Common myeloid progenitor, CD34-positive (primary cell): ENCODE data around the gene TRAF3.
"Not testable (repeated sequence)": the region's sequence is repeated elsewhere in the genome, so short reads cannot be mapped to it uniquely, and the experiment has no call there.

Experiments used
- CTCF ChIA-PET: fragments of 350-600 bp; sonication (Branson Sonifier 250); formaldehyde crosslinking; loops from one replicate; lab custom pipeline; 2021; ENCODE audit warnings: antibody characterized with exemption; lab: Charles Lee
- POLR2A ChIA-PET: fragments of 350-600 bp; sonication (Branson Sonifier 250); formaldehyde crosslinking; loops from one replicate; lab custom pipeline; 2021; ENCODE audit warnings: antibody characterized with exemption; lab: Charles Lee
- DNase-seq, 3 donors: peaks; one replicate each; pipeline versions ENCODE4 v3.0.0 to v3.0.0-alpha.2; 2013
- H3K27ac ChIP-seq, 2 experiments: 1 replicate in 1 of 2; 2 replicates in 1 of 2; pipeline ENCODE4 v1.7.0; 2013; ENCODE audit warnings: inconsistent platforms in 2 of 2, low read length in 2 of 2, mild to moderate bottlenecking in 2 of 2, low read depth in 1 of 2, moderate library complexity in 1 of 2; ENCODE audit not compliant: severe bottlenecking in 2 of 2, insufficient read depth in 1 of 2, poor library complexity in 1 of 2
- H3K27me3 ChIP-seq, 5 experiments: replicated peaks in 2 of 5; 1 replicate in 3 of 5; 2 replicates in 2 of 5; pipeline versions ENCODE4 v1.6.1 to v1.7.0; 2013; ENCODE audit warnings: low read length in 4 of 5, mild to moderate bottlenecking in 2 of 5, moderate library complexity in 2 of 5, inconsistent platforms in 1 of 5; ENCODE audit not compliant: insufficient read depth in 5 of 5, control insufficient read depth in 4 of 5
- H3K36me3 ChIP-seq, 4 experiments: 1 replicate in 2 of 4; 2 replicates in 2 of 4; pipeline versions ENCODE4 v1.6.1 to v1.7.0; 2013; ENCODE audit warnings: low read length in 3 of 4, control low read depth in 1 of 4, mild to moderate bottlenecking in 1 of 4; ENCODE audit not compliant: control insufficient read depth in 4 of 4, insufficient read depth in 4 of 4
- H3K4me1 ChIP-seq, 4 experiments: 1 replicate in 3 of 4; 2 replicates in 1 of 4; pipeline versions ENCODE4 v1.6.1 to v1.7.1; 2013; ENCODE audit warnings: low read length in 3 of 4, mild to moderate bottlenecking in 3 of 4, control low read depth in 1 of 4, inconsistent platforms in 1 of 4, moderate library complexity in 1 of 4; ENCODE audit not compliant: control insufficient read depth in 4 of 4, insufficient read depth in 4 of 4; ENCODE audit errors: control extremely low read depth in 1 of 4
- H3K4me3 ChIP-seq, 7 experiments: 1 replicate in 4 of 7; 2 replicates in 3 of 7; pipeline versions ENCODE4 v1.5.1 to v1.7.0; 2013; ENCODE audit warnings: mild to moderate bottlenecking in 7 of 7, low read length in 6 of 7, moderate library complexity in 6 of 7, inconsistent platforms in 2 of 7, low read depth in 2 of 7, control low read depth in 1 of 7; ENCODE audit not compliant: insufficient read depth in 4 of 7, control insufficient read depth in 1 of 7; ENCODE audit errors: extremely low read depth in 1 of 7
- H3K9me3 ChIP-seq, 5 experiments: 1 replicate in 4 of 5; 2 replicates in 1 of 5; pipeline versions ENCODE4 v1.6.1 to v1.7.1; 2013; ENCODE audit warnings: low read length in 4 of 5, mild to moderate bottlenecking in 2 of 5, inconsistent platforms in 1 of 5, low read depth in 1 of 5, moderate library complexity in 1 of 5; ENCODE audit not compliant: control insufficient read depth in 4 of 5, insufficient read depth in 2 of 5; ENCODE audit errors: control extremely low read depth in 1 of 5
- WGBS: methylation state at CpG from one replicate; pipeline ENCODE4 v1.1.5; 2013; ENCODE audit not compliant: insufficient coverage; 5-methylcytosine and 5-hydroxymethylcytosine counted together

Gene TRAF3

GRCh38 chr14:102896735-102897134 is 119.5 kb downstream of the TRAF3 start:
- H3K9me3 ChIP-seq, POLR2A ChIA-PET, DNase-seq, H3K27ac ChIP-seq, H3K27me3 ChIP-seq, H3K4me3 ChIP-seq: not testable (repeated sequence)
- CTCF ChIA-PET: interaction anchor here (0.6 to 2.0 kb wide), 2 partner anchors 185 to 202 kb away, joined by 3 to 5 read pairs; no protein-coding TSS in a partner anchor
- Histone ChIP-seq H3K4me1 (peaks cover 9 to 15% (median 15%) of the 10 kb centered on the region in 4 experiments), H3K36me3 (peaks cover 0 to 25% (median 24%) of the 10 kb centered on the region in 4 experiments)

GRCh38 chr14:102897299-102898027 is 120.2 kb downstream of the TRAF3 start:
- no peak for DNase-seq
- peaks cover 0 to 25% (median 22%) of the 10 kb centered on the region in 4 experiments for H3K36me3 ChIP-seq
- ChIA-PET POLR2A (no interaction called here), CTCF (interaction anchor here (2.0 kb wide), 1 partner anchor 203 kb away, joined by 5 read pairs; no protein-coding TSS in a partner anchor)
- no peaks in the 10 kb centered on the region for H3K27me3 ChIP-seq
- peaks cover 9 to 22% (median 22%) of the 10 kb centered on the region in 4 experiments for H3K4me1 ChIP-seq
- H3K27ac ChIP-seq: no peak overlapping the region
- no peaks in the 10 kb centered on the region for H3K9me3 ChIP-seq
- over 99% methylated on average over 10 of the region's 14 CpGs for WGBS
- no peak overlapping the region for H3K4me3 ChIP-seq

- CTCF ChIA-PET: interaction anchor here (2.0 kb wide), 1 partner anchor 203 kb away, joined by 5 read pairs; no protein-coding TSS in a partner anchor
- Histone ChIP-seq H3K27ac (no peak overlapping the region), H3K27me3 (no peaks in the 10 kb centered on the region), H3K4me1 (peaks cover 12 to 30% (median 25%) of the 10 kb centered on the region in 4 experiments), H3K4me3 (no peak overlapping the region), H3K36me3 (peaks cover 0 to 28% (median 18%) of the 10 kb centered on the region in 4 experiments), H3K9me3 (no peaks in the 10 kb centered on the region)
- POLR2A ChIA-PET: no interaction called here
- 93% methylated on average over 3 of the region's 6 CpGs for WGBS
- no peak for DNase-seq
Observed at GRCh38 chr14:102898298-102898697, 121.0 kb downstream of the TRAF3 start.

- CTCF ChIA-PET: no interaction called here
- peaks cover 0 to 31% (median 18%) of the 10 kb centered on the region in 4 experiments for H3K36me3 ChIP-seq
Observed at GRCh38 chr14:102898776-102899515, 121.7 kb downstream of the TRAF3 start.

GRCh38 chr14:102899516-102899900 is 122.3 kb downstream of the TRAF3 start:
- H3K36me3 ChIP-seq: peaks cover 0 to 32% (median 19%) of the 10 kb centered on the region in 4 experiments
- WGBS: 94% methylated on average over 3 of the region's 8 CpGs

More at GRCh38 chr14:102898776-102899515, 121.7 kb downstream of the TRAF3 start:
- POLR2A ChIA-PET: no interaction called here
- Histone ChIP-seq H3K9me3 (no peaks in the 10 kb centered on the region), H3K4me3 (no peak overlapping the region), H3K27ac (no peak overlapping the region), H3K4me1 (peaks cover 12 to 30% (median 25%) of the 10 kb centered on the region in 4 experiments), H3K27me3 (no peaks in the 10 kb centered on the region)
- 92% methylated on average over 18 of the region's 18 CpGs for WGBS
- DNase-seq: no peak

GRCh38 chr14:102900631-102901571 is 123.7 kb downstream of the TRAF3 start:
- WGBS: 56% methylated on average over 35 of the region's 39 CpGs
- Histone ChIP-seq H3K4me3 (peak overlapping the region in 4 of 7 experiments; percentile 11 to 52 (median 31)), H3K4me1 (peaks cover 12 to 30% (median 25%) of the 10 kb centered on the region in 4 experiments), H3K27ac (peak overlapping the region in 1 of 2 experiments; percentile 36), H3K36me3 (peaks cover 0 to 33% (median 24%) of the 10 kb centered on the region in 4 experiments), H3K9me3 (no peaks in the 10 kb centered on the region), H3K27me3 (no peaks in the 10 kb centered on the region)
- ChIA-PET POLR2A (no interaction called here), CTCF (interaction anchor here (1.0 to 1.2 kb wide), 2 partner anchors 11 to 17 kb away, joined by 3 read pairs; no protein-coding TSS in a partner anchor)
- DNase-seq: peak in 2 of 3 donors; percentile 47 to 63

More at GRCh38 chr14:102899516-102899900, 122.3 kb downstream of the TRAF3 start:
- no peak overlapping the region for H3K27ac ChIP-seq
- H3K9me3 ChIP-seq: no peaks in the 10 kb centered on the region
- H3K4me3 ChIP-seq: no peak overlapping the region
- no peak for DNase-seq
- POLR2A ChIA-PET: no interaction called here
- CTCF ChIA-PET: no interaction called here
- peaks cover 12 to 30% (median 25%) of the 10 kb centered on the region in 4 experiments for H3K4me1 ChIP-seq
- no peaks in the 10 kb centered on the region for H3K27me3 ChIP-seq
